Astrocyte (in vitro differentiated cells and primary cell): Measurements from ENCODE around the gene KANK4.

ENCODE experiments used
- EZH2 ChIP-seq: IDR thresholded peaks from 2 replicates; pipeline ENCODE4 v1.6.1; 2012; ENCODE audit warnings: mild to moderate bottlenecking, low read length, inconsistent platforms; ENCODE audit not compliant: insufficient read depth
- TF ChIP-seq, protein P1 (sequence below): IDR thresholded peaks from 2 replicates; pipeline ENCODE4 v1.5.1; 2011; ENCODE audit warnings: low read depth, mild to moderate bottlenecking, inconsistent platforms, low read length, moderate library complexity; ENCODE audit not compliant: insufficient read depth

DNA sequence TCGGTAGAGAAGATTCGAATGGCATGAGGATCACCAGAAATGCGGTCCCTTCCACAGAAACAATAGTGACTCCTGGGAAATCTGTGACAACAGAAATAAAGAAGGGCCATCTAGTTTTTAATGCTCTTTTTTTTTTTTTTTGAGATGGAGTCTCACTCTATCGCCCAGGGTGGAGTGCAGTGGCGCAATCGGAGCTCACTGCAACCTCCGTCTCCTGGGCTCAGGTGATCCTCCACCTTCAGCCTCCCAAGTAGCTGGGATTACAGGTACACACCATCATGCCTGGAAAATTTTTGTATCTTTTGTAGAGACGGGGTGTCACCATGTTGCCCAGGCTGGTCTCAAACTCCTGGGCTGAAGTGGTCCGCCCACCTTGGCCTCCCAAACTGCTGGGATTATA, 80.7 kb downstream of the KANK4 start:
- TF ChIP-seq, protein P1, sequence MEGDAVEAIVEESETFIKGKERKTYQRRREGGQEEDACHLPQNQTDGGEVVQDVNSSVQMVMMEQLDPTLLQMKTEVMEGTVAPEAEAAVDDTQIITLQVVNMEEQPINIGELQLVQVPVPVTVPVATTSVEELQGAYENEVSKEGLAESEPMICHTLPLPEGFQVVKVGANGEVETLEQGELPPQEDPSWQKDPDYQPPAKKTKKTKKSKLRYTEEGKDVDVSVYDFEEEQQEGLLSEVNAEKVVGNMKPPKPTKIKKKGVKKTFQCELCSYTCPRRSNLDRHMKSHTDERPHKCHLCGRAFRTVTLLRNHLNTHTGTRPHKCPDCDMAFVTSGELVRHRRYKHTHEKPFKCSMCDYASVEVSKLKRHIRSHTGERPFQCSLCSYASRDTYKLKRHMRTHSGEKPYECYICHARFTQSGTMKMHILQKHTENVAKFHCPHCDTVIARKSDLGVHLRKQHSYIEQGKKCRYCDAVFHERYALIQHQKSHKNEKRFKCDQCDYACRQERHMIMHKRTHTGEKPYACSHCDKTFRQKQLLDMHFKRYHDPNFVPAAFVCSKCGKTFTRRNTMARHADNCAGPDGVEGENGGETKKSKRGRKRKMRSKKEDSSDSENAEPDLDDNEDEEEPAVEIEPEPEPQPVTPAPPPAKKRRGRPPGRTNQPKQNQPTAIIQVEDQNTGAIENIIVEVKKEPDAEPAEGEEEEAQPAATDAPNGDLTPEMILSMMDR = no peak
- TF ChIP-seq EZH2 = no peak
